Natural killer cell (primary cell): ENCODE measurements around the gene IMMT. TPM values are rescaled to one million over a fixed set of nuclear protein-coding genes. Genes with fewer than 3 reads are reported as not detected.

Source experiments
- ATAC-seq, 3 donors: fragments of 150-1000 bp in 2 of 3; fragments of 200-7000 bp in 1 of 3; cut with Tn5 transposase; 1 replicate in 1 of 3; 2 replicates in 2 of 3; pipeline ENCODE4 v1.10.0; 2021; ENCODE audit warnings: mild to moderate bottlenecking in 2 of 3, moderate library complexity in 2 of 3
- DNase-seq, 2 donors: peaks; one replicate each; pipeline versions ENCODE4 v3.0.0 to v3.0.0-alpha.2; 2013 to 2021; ENCODE audit warnings: mixed read lengths in 1 of 2
- H3K27ac ChIP-seq: one replicate; pipeline ENCODE4 v1.5.1; 2013; ENCODE audit warnings: mild to moderate bottlenecking, low read length
- H3K27me3 ChIP-seq: one replicate; pipeline ENCODE4 v1.6.1; 2013; ENCODE audit warnings: low read length; ENCODE audit not compliant: control insufficient read depth, insufficient read depth
- H3K36me3 ChIP-seq: one replicate; pipeline ENCODE4 v1.6.1; 2013; ENCODE audit warnings: low read length; ENCODE audit not compliant: control insufficient read depth, insufficient read depth
- H3K4me1 ChIP-seq: one replicate; pipeline ENCODE4 v1.6.1; 2013; ENCODE audit warnings: low read length; ENCODE audit not compliant: control insufficient read depth, insufficient read depth
- H3K4me3 ChIP-seq: one replicate; pipeline ENCODE4 v1.5.1; 2013; ENCODE audit warnings: low read length
- H3K9me3 ChIP-seq: one replicate; pipeline ENCODE4 v1.6.1; 2013; ENCODE audit warnings: low read length; ENCODE audit not compliant: control insufficient read depth, insufficient read depth
- H3K27ac Mint-ChIP-seq, 2 donors: one replicate each; pipeline ENCODE4 v1.8.0; 2022; ENCODE audit warnings: mild to moderate bottlenecking in 2 of 2, mixed read lengths in 2 of 2, moderate library complexity in 1 of 2
- H3K27me3 Mint-ChIP-seq, 2 donors: one replicate each; pipeline ENCODE4 v1.8.0; 2022; ENCODE audit warnings: low read depth in 2 of 2, mixed read lengths in 2 of 2
- H3K36me3 Mint-ChIP-seq: one replicate; pipeline ENCODE4 v1.8.0; 2022; ENCODE audit warnings: mixed read lengths
- H3K4me1 Mint-ChIP-seq, 2 donors: one replicate each; pipeline ENCODE4 v1.8.0; 2022; ENCODE audit warnings: mixed read lengths in 2 of 2
- H3K4me3 Mint-ChIP-seq: one replicate; pipeline ENCODE4 v1.8.0; 2022; ENCODE audit warnings: mild to moderate bottlenecking, moderate library complexity, mixed read lengths
- H3K9me3 Mint-ChIP-seq, 2 donors: one replicate each; pipeline ENCODE4 v1.8.0; 2022; ENCODE audit warnings: mixed read lengths in 2 of 2
- WGBS: methylation state at CpG from one replicate; pipeline ENCODE4 v1.1.7; 2013; ENCODE audit warnings: missing lambda C conversion rate; ENCODE audit not compliant: insufficient coverage; 5-methylcytosine and 5-hydroxymethylcytosine counted together
- intact Hi-C: fragments of 100-400 bp; cut with micrococcal nuclease; formaldehyde crosslinking; loops from one replicate; pipeline ENCODE4 v1.14.2; 2022
- total RNA-seq, 4 donors: library from RNA; stranded (reverse); fragments of 120-200 nt in 1 of 4; gene quantifications; one replicate each; pipeline versions ENCODE4 v1.2.3 to v1.2.4, GENCODE V29; 2013 to 2022
- TF ChIP-seq, protein P1 (sequence below): fragments of 200-600 bp; IDR thresholded peaks from one replicate; pipeline ENCODE4 v1.8.0; 2022; ENCODE audit warnings: antibody characterized with exemption

IMMT gene
- total RNA-seq, 3 donors from 2014 or later (not counting 1 experiment from before 2014, with no cell fraction given) = 54.5 to 62.6 (median 59.0) TPM

DNA sequence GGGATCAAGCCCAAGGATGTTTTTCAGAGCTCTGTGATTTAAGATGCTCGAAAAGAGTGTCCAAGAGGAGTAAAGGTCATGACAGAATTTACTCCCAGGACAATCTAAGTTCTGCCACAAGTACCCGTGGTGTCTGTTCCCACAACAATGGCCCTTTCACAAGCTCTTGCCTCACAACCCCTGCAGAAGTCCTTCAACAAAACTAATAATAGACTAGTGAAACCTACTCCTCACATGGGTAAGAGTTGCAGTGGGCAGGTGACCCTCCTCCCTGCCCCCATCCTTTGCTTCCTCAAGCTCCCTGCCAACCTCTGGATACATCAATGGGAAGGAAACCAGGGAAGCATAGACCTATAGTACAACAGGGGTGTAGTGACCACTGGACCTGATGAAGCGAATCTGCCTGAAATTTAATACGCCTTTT lies 54.3 kb downstream of the IMMT start:
- no peak for DNase-seq
- peaks cover 16% of the 10 kb centered on the region for H3K36me3 Mint-ChIP-seq

DNA sequence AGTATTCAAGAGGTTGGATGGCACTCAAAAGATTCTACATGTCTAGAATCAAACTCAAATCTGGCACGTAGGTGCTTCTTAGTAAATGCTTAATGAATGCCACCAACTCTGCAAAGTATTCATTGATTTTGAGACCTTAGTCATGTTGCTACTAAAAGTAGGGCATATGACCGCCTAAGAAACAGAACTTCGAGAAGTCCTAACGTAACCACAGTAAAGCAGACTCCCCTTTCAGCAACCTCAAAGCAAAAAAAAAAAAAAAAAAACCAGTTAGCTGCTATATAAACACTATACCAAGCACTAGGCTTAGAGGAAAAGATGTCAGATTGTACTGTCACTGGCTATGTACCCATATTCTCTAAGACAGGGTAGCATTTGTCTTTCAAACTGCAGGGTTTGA lies 55.3 kb downstream of the IMMT start:
- Histone ChIP-seq H3K27ac (no peak overlapping the region), H3K9me3 (no peaks in the 10 kb centered on the region), H3K4me3 (no peak overlapping the region), H3K27me3 (no peaks in the 10 kb centered on the region), H3K36me3 (peaks cover 68% of the 10 kb centered on the region), H3K4me1 (no peaks in the 10 kb centered on the region)
- H3K27me3 Mint-ChIP-seq = no peaks in the 10 kb centered on the region
- intact Hi-C loops = no loop called here
- peaks cover 0 to 7% of the 10 kb centered on the region in 2 donors for H3K4me1 Mint-ChIP-seq
- peak overlapping the region in 1 of 2 donors; percentile 5 for H3K27ac Mint-ChIP-seq
- H3K4me3 Mint-ChIP-seq = no peak overlapping the region
- no peak for ATAC-seq
- H3K9me3 Mint-ChIP-seq = no peaks in the 10 kb centered on the region
- peaks cover 25% of the 10 kb centered on the region for H3K36me3 Mint-ChIP-seq
- TF ChIP-seq, protein P1, sequence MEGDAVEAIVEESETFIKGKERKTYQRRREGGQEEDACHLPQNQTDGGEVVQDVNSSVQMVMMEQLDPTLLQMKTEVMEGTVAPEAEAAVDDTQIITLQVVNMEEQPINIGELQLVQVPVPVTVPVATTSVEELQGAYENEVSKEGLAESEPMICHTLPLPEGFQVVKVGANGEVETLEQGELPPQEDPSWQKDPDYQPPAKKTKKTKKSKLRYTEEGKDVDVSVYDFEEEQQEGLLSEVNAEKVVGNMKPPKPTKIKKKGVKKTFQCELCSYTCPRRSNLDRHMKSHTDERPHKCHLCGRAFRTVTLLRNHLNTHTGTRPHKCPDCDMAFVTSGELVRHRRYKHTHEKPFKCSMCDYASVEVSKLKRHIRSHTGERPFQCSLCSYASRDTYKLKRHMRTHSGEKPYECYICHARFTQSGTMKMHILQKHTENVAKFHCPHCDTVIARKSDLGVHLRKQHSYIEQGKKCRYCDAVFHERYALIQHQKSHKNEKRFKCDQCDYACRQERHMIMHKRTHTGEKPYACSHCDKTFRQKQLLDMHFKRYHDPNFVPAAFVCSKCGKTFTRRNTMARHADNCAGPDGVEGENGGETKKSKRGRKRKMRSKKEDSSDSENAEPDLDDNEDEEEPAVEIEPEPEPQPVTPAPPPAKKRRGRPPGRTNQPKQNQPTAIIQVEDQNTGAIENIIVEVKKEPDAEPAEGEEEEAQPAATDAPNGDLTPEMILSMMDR = no peak
- DNase-seq = peak in 1 of 2 donors; percentile 29
- 52% methylated on average over 4 of the region's 4 CpGs for whole genome bisulfite sequencing

More for the DNA sequence above, 54.3 kb downstream of the IMMT start:
- Histone ChIP-seq H3K27me3 (no peaks in the 10 kb centered on the region), H3K27ac (no peak overlapping the region), H3K4me3 (no peak overlapping the region), H3K36me3 (peaks cover 66% of the 10 kb centered on the region), H3K4me1 (no peaks in the 10 kb centered on the region), H3K9me3 (no peaks in the 10 kb centered on the region)
- peaks cover 0 to 7% of the 10 kb centered on the region in 2 donors for H3K4me1 Mint-ChIP-seq
- ATAC-seq = no peak
- TF ChIP-seq, protein P1 = no peak
- no peaks in the 10 kb centered on the region for H3K9me3 Mint-ChIP-seq
- intact Hi-C loops = no loop called here
- peak overlapping the region; percentile 5 to 70 for H3K27ac Mint-ChIP-seq
- H3K4me3 Mint-ChIP-seq = no peak overlapping the region
- no peaks in the 10 kb centered on the region for H3K27me3 Mint-ChIP-seq
- WGBS = 92% methylated on average over 4 of the region's 4 CpGs

DNA sequence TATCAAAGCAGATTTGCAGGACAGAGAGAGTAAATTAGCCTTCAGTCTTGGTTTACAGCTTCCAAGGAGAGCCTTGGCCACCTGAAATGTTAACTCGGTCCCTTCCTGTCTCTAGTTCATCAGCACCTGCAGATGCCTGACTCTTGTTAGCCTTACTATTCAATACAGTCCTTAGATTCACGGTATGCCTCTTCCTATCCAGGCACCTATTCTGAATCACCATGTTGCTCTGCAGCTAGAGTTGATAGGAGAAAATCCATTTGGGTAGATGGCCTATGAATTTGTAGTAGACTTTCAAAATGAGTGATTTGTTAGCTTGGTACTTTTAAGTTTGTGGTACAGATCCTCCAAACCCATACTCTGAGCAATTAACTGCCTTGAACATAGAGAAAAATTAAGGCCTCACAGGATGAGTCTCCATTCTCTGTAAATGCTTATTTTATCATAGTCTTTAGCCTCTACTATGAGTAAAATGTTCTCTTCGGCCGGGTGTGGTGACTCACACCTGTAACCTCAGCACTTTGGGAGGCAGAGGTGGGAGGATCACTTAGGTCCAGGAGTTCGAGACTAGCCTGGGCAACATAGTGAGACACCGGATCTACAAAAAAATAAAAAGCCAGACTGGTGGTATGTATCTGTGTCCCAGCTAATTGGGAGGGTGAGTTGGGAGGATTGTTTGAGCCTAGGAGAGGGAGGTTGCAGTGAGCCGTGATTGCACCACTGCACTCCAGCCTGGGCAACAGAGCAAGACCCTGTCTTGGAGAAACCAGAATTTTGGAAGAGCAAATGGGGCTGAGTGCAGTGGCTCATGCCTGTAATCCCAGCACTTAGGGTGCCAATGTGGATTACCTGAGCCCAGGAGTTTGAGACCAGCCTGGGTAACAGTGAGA lies 56.3 kb downstream of the IMMT start:
- peaks cover 0 to 7% of the 10 kb centered on the region in 2 donors for H3K4me1 Mint-ChIP-seq
- H3K36me3 Mint-ChIP-seq = peaks cover 32% of the 10 kb centered on the region
- no peaks in the 10 kb centered on the region for H3K9me3 ChIP-seq
- no peak overlapping the region for H3K4me3 Mint-ChIP-seq
- H3K4me3 ChIP-seq = no peak overlapping the region
- H3K27me3 ChIP-seq = no peaks in the 10 kb centered on the region
- no peak for DNase-seq
- intact Hi-C loops = no loop called here
- H3K27ac ChIP-seq = no peak overlapping the region
- no peaks in the 10 kb centered on the region for H3K27me3 Mint-ChIP-seq
- no peaks in the 10 kb centered on the region for H3K9me3 Mint-ChIP-seq
- peaks cover 68% of the 10 kb centered on the region for H3K36me3 ChIP-seq
- no peaks in the 10 kb centered on the region for H3K4me1 ChIP-seq
- peak overlapping the region; percentile 22 to 67 for H3K27ac Mint-ChIP-seq
- WGBS = 94% methylated on average over 6 of the region's 7 CpGs
- no peak for ATAC-seq
- TF ChIP-seq, protein P1 = no peak
